Lung microvascular endothelial cell (primary cell): ENCODE results near the gene TRUB2. TPM values are rescaled to one million over a fixed set of nuclear protein-coding genes. Genes with fewer than 3 reads are reported as not detected.

Experiments used
- DNase-seq, 2 donors: peaks; one replicate each; pipeline versions ENCODE4 v3.0.0 to v3.0.0-alpha.2; 2010; ENCODE audit warnings: low read depth in 2 of 2
- total RNA-seq: library from RNA; depleted of rRNA; stranded (reverse); fragments of >200 nt; gene quantifications from 2 replicates; pipeline ENCODE4 v1.2.1, GENCODE V29; 2014

The TRUB2 gene
- total RNA-seq, 1 donor from 2014 or later: 26.2 TPM

DNA sequence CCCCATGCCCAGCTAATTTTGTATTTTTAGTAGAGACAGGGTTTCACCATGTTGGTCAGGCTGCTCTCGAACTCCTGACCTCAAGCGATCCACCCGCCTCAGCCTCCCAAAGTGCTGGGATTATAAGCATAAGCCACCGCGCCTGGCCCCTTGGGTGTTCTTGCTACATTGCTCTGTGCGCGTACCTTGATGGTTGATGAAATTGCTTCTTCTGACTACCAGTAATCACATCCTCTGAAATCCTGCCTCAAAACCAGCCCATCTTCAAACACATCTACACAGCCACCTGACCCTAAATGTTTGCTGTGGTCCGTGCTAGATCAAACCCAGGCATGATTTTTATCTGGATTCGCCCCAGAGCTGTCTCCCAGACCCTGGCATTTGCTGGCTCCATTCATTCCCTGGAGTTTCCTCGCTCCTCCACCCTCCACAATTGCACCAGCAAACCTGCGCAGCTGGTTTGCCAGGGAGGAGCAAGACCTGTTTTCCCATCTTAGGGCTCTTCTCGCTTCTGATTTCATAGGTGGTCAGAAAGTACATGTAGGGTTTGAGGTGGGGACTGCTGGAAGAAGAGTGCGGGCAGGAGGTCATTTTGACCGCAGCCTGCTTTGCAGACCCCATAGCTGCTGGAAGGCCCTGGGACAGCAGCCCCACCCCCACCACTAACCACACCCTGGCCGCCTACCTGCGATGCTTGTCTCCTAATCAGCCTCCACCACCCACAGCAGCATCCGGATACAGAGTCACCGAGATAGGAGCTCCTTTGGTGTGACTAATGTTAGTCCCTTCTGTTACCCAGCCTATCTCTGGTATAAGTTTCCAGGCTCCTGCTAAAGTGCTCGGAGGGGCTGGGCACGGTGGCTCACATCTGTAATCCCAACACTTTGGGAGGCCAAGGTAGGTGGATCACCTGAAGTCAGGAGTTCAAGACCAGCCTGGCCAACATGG is 23.4 kb downstream of the TRUB2 start:
- no peak for DNase-seq

DNA sequence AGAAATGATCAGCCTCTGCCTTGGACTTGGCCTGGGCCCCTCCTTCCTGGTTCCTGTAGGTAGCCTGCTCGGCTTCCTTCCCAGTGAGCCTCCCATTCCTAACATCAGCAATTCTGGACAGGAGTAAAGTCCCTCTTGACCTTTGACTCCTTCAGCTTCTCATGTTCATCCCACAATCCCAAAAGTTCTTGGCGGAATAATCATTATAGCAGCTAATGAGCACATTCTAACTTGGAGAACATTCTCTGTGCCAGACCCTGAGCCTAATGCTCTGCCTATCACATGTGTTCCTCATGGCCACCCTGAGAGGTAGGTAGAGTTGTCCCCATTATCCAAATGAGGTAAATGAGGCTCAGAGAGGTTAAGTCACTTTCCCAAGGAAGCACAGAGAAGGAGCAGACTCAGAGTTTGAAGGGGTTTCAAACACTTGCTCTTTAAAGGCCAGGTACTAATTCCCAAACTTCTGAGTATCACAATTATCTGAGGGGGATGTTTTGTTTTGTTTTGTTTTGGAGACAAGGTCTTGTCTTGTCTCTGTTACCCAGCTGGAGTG is 24.9 kb downstream of the TRUB2 start:
- no peak for DNase-seq

DNA sequence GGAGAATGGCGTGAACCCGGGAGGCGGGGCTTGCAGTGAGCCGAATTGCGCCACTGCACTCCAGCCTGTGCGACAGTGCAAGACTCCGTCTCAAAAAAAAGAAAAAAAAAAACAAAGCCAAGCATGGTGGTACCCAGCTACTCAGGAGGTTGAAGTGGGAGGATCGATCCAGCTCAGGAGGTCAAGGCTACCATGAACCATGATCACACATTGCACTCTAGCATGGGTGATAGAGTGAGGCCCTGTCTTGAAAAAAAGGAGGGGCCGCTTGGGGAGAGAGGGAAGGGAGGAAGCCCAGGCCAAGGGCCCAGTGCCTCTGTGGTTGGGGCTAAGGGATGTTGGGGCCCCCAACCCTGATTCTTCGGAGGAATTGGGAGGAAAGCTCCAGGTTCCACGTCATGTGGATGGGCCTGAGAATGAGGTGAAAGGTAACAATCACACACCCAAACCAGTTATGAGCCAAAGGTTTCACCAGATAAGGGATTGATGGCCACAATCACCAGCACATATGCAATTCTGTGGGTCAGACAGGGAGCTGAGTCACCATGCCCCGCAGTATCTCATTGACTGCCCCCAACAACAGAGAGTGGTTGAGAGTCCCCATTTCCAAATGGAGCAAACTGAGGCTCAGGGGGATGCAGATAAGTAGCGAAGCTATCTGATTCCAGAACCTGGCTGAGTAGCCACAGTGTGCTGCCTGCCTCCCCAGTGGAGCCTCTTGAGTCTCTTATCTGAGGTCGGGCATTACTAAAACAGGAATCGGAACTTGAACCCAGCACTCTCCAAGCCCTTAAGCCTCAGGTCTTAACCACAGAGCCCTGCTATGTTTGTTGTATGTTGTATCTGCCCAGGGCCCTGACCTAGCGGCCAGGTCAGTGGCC is 25.7 kb downstream of the TRUB2 start:
- DNase-seq: no peak

DNA sequence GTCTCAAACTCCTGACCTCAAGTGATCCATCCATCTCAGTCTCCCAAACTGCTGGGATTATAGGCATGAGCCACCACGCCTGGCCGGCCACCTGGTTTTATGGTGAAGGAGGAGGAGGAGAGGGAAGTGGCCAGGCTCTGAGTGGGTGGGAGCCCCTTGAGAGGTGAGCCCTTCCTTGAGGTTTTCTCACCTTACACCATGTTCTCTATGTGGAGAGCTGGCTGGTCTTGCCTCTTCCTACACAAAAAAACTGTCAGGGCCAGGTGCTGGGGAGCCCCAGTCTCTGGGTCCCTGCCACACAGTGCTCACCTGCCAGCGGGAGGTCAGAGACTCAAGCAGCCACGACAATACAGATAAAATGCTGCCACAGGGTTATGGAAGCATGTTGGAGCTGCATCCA is 28.1 kb downstream of the TRUB2 start:
- DNase-seq: no peak

DNA sequence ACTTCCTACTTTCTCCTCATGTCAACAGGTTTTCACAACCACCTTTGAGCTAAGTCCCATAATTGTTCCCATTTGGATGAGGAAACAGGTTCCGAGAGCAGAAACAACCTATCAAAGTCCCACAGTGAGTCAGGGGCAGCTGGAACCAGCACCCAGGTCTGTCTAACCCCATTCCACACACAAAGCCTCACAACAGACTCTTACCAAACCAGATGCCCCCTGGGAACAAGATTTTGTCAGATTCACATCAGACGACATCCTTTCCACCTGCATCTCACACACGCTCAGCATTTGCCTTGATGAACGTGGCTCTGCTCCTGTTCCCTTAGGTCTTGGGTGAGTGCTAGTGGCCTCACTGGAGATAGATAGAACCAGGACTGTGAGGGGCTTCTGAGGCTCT is 29.2 kb downstream of the TRUB2 start:
- DNase-seq: no peak

DNA sequence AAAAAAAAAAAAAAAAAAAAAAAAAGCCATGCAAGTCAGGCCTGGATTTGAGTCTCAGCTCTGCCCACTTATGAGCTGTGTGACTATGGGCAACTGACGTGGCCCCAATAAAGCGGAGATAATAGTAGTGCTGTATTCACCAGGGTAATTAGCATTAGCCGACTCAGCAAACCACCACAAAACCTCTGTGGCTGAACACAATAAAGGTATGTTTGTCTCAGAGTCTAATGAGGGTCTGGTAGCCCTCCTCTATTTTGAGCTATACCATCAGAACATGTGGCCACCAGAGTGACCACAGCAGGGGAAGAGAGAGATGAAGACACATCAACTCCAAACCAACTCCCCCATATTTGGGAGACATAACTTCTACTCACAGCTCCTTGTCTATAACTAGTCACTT is 30.2 kb downstream of the TRUB2 start:
- no peak for DNase-seq

DNA sequence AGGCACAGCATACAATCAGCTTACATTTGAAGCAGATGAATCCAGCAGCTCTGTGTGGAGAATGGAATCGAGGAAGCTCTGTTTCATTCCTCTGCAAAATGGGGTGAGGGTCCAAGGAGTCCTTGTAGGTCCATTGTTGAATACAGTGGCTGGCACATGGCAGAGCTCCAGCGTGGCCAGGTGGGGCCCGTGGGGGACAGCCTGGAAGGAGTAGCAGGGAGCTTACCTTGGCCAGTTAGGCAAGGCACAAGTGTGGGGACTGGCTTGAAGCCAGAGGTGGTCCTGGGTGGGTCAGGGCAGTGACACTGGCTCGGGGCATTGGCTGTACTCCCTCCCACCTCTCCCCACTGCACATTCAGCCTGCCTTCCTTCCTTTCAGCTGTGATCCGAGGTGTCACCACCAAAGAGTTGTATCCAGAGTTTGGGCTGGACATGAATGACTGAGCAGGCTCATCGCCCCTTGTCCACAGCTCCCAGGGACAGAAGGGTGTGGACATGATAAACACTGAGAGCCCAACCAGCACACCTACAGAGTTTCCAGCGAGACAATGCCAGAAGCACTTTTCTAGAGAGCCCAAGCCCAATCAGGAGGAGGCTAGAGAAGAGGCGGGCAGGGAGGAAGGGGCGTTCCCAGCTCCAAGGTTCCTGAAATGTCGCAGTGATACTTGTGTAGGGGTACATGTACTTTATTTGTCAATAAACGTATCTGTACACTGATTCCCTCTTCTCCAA is 33.8 kb downstream of the TRUB2 start:
- no peak for DNase-seq

DNA sequence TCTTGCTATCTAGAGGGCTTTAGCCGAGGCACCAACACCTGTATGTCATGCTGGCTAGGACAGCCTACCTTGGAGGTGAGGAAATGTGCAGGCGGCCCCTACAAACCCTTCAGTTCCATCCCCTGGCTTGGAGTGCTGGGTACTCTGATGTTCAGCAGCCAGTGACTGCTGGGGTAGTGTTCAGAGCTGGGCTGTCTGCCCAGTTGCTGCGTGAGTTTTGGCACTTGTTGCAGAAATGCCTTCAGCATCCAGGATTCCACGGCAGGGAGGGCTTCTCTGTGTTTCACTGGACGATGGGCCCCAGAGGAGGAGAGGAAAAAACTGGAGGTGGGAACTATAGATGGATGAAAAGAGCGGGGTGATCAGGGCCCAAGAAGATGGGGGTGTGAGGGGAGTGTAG is 35.8 kb downstream of the TRUB2 start:
- DNase-seq: peak in 1 of 2 donors; percentile 76

DNA sequence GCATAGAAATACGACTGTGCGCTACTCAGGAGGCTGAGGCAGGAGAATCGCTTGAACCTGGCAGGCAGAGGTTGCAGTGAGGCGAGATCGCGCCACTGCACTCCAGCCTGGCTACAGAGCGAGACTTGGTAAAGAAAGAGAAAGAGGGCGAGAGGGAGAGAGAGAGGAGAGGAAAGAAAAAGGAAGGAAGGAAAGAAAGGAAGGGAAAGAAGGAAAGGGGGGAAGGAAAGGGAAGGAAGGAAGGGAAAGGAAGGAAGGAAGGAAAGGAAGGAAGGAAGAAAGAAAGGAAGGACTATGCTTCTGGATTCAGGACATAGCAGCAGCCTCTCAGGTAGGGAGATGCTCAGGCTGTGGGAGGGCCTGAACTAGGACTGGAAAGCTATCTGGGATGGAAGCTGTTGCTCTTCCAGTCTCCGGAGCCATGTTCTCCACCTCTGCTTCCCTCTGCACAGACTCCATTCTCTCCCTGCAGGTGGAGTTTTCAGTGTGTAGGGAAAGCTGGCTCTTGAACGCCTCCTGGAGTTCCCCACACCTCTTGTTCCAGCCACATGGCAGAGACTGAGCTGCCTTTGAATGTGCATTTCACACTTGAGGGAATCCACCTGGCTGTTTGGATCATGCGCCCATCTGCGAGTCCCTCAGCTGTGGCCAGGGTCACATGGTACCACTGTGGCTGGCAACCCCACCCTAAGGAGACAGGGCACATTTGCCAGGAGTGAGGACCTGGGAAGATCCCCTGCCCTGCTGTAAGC is 37.0 kb downstream of the TRUB2 start:
- no peak for DNase-seq

DNA sequence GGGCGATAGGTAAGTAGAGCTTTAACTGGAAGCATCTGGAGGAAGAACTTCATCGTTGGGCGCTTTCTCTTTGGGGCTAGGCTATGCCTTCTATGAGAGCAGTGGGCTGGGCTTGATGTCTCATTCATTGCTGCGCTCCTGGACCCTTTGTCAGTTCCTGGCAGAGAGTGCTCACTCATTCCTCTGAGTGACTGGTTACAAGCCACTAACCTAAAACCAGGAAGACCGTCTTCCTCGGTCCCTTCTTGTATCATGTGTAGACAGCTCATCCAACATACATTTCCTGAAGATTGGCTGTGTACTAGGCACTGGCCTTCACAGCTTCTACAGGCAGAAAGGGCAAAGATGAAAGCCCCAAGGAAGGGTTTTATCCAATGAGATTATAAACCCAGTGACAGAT is 39.7 kb downstream of the TRUB2 start:
- DNase-seq: peak in 1 of 2 donors; percentile 91

DNA sequence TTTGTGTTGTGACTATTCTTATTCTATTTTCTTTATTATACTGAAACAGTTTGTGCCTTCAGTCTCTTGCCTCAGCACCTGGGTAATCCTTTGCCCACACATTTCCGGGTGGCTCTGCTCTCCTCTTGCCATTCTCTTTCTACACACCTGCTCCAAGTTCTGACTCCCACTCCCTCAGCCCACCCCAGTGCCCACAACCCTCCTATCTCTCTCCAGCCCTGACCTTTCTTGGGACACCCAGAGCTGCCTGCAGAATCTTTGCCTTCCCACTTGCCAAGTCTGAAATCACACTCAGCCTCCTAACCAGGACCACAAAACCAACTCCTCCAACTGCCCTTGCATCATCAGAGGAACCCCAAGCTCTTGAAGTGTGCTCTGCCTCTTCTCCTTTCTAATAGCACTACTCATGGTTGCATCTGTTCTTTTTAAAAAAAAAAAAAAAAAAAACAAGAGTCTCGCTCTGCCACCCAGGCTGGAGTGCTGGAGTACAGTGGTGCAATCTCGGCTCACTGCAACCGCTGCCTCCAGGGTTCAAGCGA is 42.1 kb downstream of the TRUB2 start:
- no peak for DNase-seq

DNA sequence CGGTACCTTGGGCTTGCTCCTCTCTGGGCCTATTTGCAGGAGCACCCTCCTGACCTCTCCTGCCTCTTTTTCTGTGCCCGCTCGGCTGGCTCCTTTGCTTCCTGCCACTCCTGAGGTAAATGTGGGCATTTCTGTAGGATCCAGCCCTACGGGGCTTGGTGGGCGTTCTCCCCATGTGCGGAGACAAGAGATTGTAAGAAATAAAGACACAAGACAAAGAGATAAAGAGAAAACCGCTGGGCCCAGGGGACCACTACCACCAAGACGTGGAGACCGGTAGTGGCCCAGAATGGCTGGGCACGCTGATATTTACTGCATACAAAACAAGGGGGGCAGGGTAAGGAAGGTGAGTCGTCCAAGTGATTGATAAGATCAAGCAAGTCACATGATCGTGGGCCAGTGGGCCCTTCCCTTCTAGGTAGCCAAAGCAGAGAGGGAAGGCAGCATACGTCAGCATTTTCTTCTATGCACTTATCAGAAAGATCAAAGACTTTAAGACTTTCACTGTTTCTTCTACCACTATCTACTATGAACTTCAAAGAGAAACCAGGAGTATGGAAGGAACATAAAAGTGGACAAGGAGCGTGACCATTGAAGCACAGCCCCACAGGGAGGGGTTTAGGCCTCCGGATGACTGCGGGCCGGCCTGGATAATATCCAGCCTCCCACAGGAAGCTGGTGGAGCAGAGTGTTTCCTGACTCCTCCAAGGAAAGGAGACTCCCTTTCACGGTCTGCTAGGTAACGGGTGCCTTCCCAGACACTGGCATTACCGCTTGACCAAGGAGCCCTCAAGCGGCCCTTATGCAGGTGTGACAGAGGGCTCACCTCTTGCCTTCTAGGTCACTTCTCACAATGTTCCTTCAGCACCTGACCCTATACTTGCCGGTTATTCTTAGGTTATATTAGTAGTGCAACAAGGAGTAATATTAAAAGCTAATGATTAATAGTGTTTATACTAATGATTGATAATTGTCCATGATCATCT is 42.9 kb downstream of the TRUB2 start:
- peak; percentile 43 to 81 for DNase-seq

DNA sequence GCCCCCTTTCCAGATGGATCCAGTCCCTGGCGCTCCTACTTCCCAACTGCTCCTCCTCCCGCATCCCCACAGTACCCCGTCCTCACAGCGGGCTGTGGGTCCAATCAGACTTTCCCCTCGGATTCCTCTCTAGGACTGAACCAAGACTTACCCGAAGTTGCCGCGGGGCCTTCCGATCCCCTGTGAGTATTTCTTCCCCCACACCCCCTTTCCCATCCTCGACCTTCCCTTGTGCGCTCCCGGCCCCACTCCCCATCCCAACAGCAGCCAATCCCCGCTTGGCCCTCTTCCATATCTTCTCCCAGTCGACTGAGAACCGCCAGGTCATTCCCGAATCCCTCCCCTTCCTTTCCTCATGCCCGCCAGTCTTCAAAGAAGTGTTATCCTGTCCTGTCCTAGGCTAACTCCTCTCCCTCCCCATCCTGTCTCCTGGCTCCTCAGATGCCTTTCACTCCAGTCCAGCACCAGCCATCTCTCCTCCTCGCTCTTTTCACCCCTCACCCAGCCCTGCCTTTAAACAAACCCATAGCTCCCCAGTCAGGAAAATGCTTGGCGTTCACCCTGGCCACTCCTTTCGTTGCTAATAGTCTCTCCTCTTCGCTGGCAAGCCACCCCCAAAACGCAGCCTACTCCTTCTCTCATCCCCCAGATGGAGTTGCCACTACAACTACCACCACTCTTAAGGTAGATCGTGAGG is 45.5 kb downstream of the TRUB2 start:
- DNase-seq: peak in 1 of 2 donors; percentile 44

DNA sequence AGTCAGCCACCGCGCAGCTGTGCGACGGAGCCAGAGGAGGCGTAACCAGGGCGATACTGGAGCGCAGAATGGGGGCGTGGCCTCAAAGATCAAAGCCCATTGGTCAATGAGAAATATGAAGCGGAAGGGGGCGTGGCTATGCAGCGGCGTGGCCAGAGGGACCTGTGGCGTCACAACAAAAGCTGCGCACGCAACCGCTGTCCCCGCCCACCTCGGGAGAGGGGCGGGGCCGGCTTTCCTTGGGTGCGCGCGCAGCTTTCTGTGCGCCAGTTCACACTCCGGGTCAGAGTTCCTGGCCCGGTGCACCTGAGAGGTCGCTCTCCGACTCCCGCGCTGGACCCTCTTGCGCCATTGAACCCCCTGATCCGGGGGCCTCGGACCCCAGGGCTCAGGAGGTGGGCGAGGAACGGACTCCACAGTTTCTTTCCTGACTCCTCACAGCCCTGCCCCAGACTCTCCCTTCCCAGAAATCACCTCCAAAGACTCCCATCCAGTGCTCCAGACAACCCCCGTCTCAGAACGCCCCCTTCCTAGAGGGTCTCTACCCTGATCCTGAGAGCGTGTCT is 46.2 kb downstream of the TRUB2 start, which contains the start of gene SWI5:
Gene SWI5, plus strand, starts transcription at position 269 of the 566 bp plus-strand sequence.
- DNase-seq: peak; percentile 99 to 100

DNA sequence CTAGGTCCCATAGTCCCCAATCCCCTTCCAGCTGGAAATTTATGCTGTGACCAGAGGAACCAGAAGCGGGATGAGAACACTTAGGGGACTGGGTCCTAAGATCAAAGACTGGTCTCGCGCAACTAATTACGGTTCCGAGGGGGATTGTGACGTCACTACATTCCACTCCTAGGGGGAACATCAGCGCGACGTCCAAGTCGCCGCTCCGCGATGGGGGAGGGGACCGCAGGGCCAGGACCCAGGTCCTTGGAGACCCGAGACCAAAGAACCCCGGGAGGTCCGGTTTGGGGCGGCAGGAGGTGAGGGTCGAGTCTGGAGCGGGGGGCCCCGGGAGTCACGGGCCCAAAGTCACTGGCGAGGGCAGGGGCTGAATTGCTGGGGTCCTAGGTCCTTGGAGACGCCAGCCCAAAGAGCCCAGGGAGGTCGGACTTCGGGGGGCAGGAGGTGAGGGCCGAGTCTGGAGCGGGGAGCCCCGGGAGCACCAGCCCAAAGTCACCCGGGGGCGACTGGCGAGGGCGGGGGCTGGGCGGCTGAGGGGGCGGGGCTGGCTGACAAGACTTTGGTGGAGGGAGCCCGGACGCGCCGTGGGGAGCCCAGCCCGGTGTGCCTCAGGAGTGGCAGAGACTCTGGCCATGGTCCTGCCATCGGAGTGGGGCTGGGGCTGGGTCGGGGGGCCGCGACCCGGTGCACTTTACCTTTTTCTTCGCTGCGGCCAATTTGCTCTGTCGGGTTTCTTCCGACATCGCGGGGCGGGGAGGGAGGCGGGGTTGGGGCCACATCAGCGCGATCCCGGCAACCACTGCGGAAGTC is 46.8 kb downstream of the TRUB2 start, which contains the start of gene GOLGA2:
Gene GOLGA2, minus strand, starts transcription at position 810 of the 810 bp plus-strand sequence. Its CDS starts 31 bp downstream, at position 779.
- peak; percentile 65 to 68 for DNase-seq

DNA sequence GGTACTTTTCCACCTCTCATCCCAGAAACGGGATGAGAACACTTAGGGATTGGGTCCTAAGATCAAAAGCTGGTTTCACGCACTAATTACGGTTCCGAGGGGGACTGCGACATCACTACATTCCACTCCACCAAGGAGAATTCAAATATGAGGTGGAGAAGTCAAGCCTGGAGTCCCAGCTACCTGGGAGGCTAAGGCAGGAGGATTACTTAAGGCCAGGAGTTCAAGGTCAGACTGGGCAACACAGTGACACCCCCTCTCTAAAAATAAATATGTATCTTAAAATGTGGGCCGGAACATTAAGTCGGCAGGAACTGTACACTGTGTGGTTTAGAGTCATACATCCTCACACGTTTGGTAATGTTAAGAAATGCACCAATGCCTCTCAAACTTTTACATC is 48.0 kb downstream of the TRUB2 start:
- DNase-seq: no peak

DNA sequence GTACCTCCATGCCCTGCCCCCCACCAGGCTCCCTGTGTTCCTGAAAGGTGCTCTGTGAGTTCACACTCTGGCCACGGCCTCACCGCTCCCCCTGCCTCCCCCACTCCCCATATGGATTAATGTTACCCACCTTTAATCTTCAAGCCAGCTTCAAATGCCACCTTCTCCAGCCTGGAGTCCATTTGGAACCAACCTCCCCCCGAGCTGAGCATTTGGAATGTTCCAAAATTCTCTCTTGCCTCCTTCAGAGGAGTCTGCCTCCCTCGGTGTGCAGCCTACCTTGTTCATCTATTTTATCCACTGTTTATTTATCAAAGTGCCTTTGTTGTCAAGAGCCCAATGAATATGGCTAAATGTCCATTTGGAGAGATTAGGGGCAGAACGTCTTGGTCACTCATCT is 50.7 kb downstream of the TRUB2 start:
- no peak for DNase-seq
